D341Med (cell line): Measurements from ENCODE around the gene RNASE4.

Source experiments
- DNase-seq: peaks from one replicate; pipeline ENCODE4 v3.0.0; 2012; ENCODE audit warnings: low spot score

The RNASE4 gene

GRCh38 chr14:20745571-20746358, 61.4 kb downstream of the RNASE4 start, which contains the start of gene EDDM3A:
Gene EDDM3A (plus strand): TSS chr14:20745887. CDS start chr14:20747581, 1,694 bp downstream.
- no peak for DNase-seq

GRCh38 chr14:20746566-20746965, 62.2 kb downstream of the RNASE4 start:
- no peak for DNase-seq

GRCh38 chr14:20748439-20748838, 64.1 kb downstream of the RNASE4 start:
- DNase-seq: no peak

GRCh38 chr14:20750194-20750593, 65.8 kb downstream of the RNASE4 start:
- no peak for DNase-seq
